PFSK-1 (cell line): ENCODE results near the gene POLA1.

ENCODE experiments used
- POLR2AphosphoS5 ChIP-seq: IDR thresholded peaks from 2 replicates; pipeline ENCODE4 v1.6.1; 2012; ENCODE audit warnings: low read depth, mild to moderate bottlenecking, control low read depth, low read length, moderate library complexity
- REST ChIP-seq, 2 experiments: IDR thresholded peaks; 2 replicates each; pipeline versions ENCODE4 v1.6.1 to v1.8.0; 2011 to 2012; ENCODE audit warnings: low read depth in 2 of 2, low read length in 2 of 2, control low read depth in 1 of 2, inconsistent platforms in 1 of 2, mild to moderate bottlenecking in 1 of 2, moderate library complexity in 1 of 2; ENCODE audit not compliant: insufficient read depth in 1 of 2
- SIN3A ChIP-seq: IDR thresholded peaks from 2 replicates; pipeline ENCODE4 v1.6.1; 2012; ENCODE audit warnings: mild to moderate bottlenecking, low read length, moderate library complexity, borderline replicate concordance; ENCODE audit not compliant: insufficient read depth
- TAF1 ChIP-seq: IDR thresholded peaks from 2 replicates; pipeline ENCODE4 v1.6.1; 2012; ENCODE audit warnings: low read length, control low read depth, borderline replicate concordance; ENCODE audit not compliant: insufficient read depth

- TF ChIP-seq POLR2AphosphoS5, result no peak
- TF ChIP-seq REST (IDR thresholded peaks at IDR 0.05; ENCODE audit: insufficient read depth in 1 of 2, low read depth in 2 of 2, low read length in 2 of 2), result no peak
- no peak for TF ChIP-seq TAF1
- no peak for TF ChIP-seq SIN3A
These were observed 335.0 kb downstream of the POLA1 start for GRCh38 chrX:25028726-25029125.
